HG03135 (cell line): ENCODE results near the gene ZNF214.

Experiments used
- ATAC-seq: cut with Tn5 transposase; IDR thresholded peaks from one replicate; pipeline ENCODE4 v1.9.1; 2021; ENCODE audit warnings: mild to moderate bottlenecking, moderate library complexity; ENCODE audit not compliant: unreplicated experiment

The ZNF214 gene

GRCh38 chr11:7020183-7020917 lies at the start of gene ZNF214, which contains the start of gene NLRP14:
Gene ZNF214, minus strand, starts transcription at chr11:7020346. Its CDS starts 17,511 bp downstream, at chr11:7002835.
Gene NLRP14, plus strand, starts transcription at chr11:7020479. Its CDS starts 18,108 bp downstream, at chr11:7038587.
- no peak for ATAC-seq

GRCh38 chr11:7062534-7062933 lies 42.4 kb upstream of the ZNF214 start:
- ATAC-seq: no peak

GRCh38 chr11:7060868-7061267 lies 40.7 kb upstream of the ZNF214 start:
- no peak for ATAC-seq

- ATAC-seq: no peak
These were observed 37.5 kb upstream of the ZNF214 start for GRCh38 chr11:7057641-7058040.

GRCh38 chr11:7056828-7057513 lies 36.8 kb upstream of the ZNF214 start:
- ATAC-seq: no peak

GRCh38 chr11:7050191-7050590 lies 30.0 kb upstream of the ZNF214 start:
- ATAC-seq: no peak

- ATAC-seq: no peak
These were observed 26.5 kb upstream of the ZNF214 start for GRCh38 chr11:7046474-7047175.

GRCh38 chr11:7034019-7034418 lies 13.9 kb upstream of the ZNF214 start:
- ATAC-seq: no peak

GRCh38 chr11:7032692-7033091 lies 12.5 kb upstream of the ZNF214 start:
- no peak for ATAC-seq

- ATAC-seq: no peak
These were observed 11.3 kb upstream of the ZNF214 start for GRCh38 chr11:7031471-7031871.

- ATAC-seq: no peak
These were observed 10.7 kb upstream of the ZNF214 start for GRCh38 chr11:7030836-7031235.

GRCh38 chr11:7028141-7028540 lies 8.0 kb upstream of the ZNF214 start:
- no peak for ATAC-seq

GRCh38 chr11:7021318-7021717 lies 1.2 kb upstream of the ZNF214 start:
- ATAC-seq: no peak

- ATAC-seq: no peak
These were observed 505 bp downstream of the ZNF214 start for GRCh38 chr11:7019500-7020182.

GRCh38 chr11:7016011-7016410 lies 4.1 kb downstream of the ZNF214 start:
- no peak for ATAC-seq

- no peak for ATAC-seq
These were observed 6.0 kb downstream of the ZNF214 start for GRCh38 chr11:7014118-7014517.

GRCh38 chr11:7004482-7004881 lies 15.7 kb downstream of the ZNF214 start:
- ATAC-seq: no peak

- ATAC-seq: no peak
These were observed 24.4 kb downstream of the ZNF214 start for GRCh38 chr11:6995703-6996102.

- ATAC-seq: no peak
These were observed 27.4 kb downstream of the ZNF214 start for GRCh38 chr11:6992457-6993417.

- no peak for ATAC-seq
These were observed 28.1 kb downstream of the ZNF214 start for GRCh38 chr11:6992026-6992425.
